Sigmoid colon (tissue), 4 donors: ENCODE measurements around the gene TMPRSS6.

Experiments
- POLR2A ChIP-seq, 2 donors: fragments of 450-650 bp; IDR thresholded peaks; one replicate each; pipeline ENCODE4 v1.6.1; 2016; ENCODE audit warnings: antibody characterized with exemption in 2 of 2, mild to moderate bottlenecking in 2 of 2, moderate library complexity in 2 of 2
- POLR2AphosphoS5 ChIP-seq, 4 donors: sonication (generic); formaldehyde crosslinking; IDR thresholded peaks; one replicate each; pipeline ENCODE4 v1.6.1; 2017; ENCODE audit warnings: antibody characterized with exemption in 4 of 4

DNA sequence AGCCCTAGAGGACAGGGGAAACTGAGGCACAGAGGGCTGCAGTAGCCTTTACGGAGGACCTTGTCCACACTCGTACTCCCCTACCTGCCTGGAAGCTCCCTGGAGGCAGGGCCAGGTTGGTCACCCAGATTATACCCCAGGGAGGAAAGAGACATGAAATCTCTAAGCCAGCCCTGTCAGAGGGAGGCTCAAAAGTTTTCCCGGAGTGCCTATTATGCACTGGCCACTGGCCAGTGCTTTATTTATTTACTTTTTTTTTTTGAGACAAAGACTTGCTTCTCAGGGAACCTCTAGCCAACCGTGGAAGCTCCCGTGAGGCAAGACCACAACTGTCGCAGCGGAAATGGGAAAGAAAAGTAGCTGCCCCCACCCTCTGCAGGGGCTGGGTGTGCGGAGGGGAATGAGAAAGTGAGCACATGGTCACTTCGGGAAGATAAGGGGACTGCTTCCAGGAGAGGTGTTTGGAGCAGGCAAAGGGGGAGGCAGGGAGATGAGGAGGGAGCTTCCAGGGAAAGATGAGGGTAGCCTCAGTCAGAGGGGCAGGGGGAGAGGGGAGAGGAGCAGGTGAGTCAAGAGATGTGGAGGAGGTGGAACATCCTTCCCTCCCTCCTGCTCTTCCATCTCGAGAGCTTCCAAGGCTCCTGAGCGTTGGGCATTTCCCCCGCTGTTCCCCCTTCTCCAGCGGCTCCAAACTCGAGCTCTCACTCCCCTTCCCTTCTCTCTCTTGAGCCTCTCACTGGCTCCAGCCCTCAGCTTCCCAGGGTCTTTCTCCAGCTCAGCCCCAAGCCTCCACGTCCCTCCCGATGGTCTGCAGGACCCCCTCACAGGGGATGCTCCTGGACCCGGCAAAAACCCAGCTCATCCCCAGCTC, 35.9 kb upstream of the TMPRSS6 start:
- TF ChIP-seq POLR2A (IDR thresholded peaks at IDR 0.05) (no peak), POLR2AphosphoS5 (IDR thresholded peaks at IDR 0.05) (no peak)
